ENCODE data around the gene CFAP65. TPM values are rescaled to one million over a fixed set of nuclear protein-coding genes. Genes with fewer than 3 reads are reported as not detected.

Gene CFAP65
- total RNA-seq, 4 donors from 2014 or later, result under 0.01 to 1.3 (median 0.78) TPM; not detected in 1

- H3K36me3 ChIP-seq, result no peaks in the 10 kb centered on the region
- intact Hi-C loops (cut with DNase I), result no loop called here
- H3K4me1 ChIP-seq, result peaks cover 0 to 22% of the 10 kb centered on the region in 2 donors
- WGBS, 2 donors, result 6 to 17% methylated on average over 4 of the region's 4 CpGs
- no peak overlapping the region for H3K4me3 ChIP-seq (replicated peaks in 1 of 3)
- TF ChIP-seq POLR2A (IDR thresholded peaks at IDR 0.05), result no peak
- no peak for TF ChIP-seq CTCF (IDR thresholded peaks at IDR 0.05)
- H3K9me3 ChIP-seq, result no peaks in the 10 kb centered on the region
- peaks cover 43% of the 10 kb centered on the region for H3K27me3 ChIP-seq
- no peak for DNase-seq
- no peak overlapping the region for H3K27ac ChIP-seq
These were observed 80.1 kb downstream of the CFAP65 start for GRCh38 chr2:218961229-218961628.

GRCh38 chr2:218960309-218961165, 80.8 kb downstream of the CFAP65 start:
- no peaks in the 10 kb centered on the region for H3K9me3 ChIP-seq
- intact Hi-C loops (cut with DNase I), result no loop called here
- WGBS, 2 donors, result 2 to 5% methylated on average over 40 to 60 of the region's 87 CpGs
- no peak for TF ChIP-seq CTCF (IDR thresholded peaks at IDR 0.05)
- TF ChIP-seq POLR2A (IDR thresholded peaks at IDR 0.05), result no peak
- DNase-seq, result no peak
- no peaks in the 10 kb centered on the region for H3K36me3 ChIP-seq
- no peak overlapping the region for H3K4me3 ChIP-seq (replicated peaks in 1 of 3)
- no peak overlapping the region for H3K27ac ChIP-seq
- peaks cover 43% of the 10 kb centered on the region for H3K27me3 ChIP-seq
- peaks cover 0 to 22% of the 10 kb centered on the region in 2 donors for H3K4me1 ChIP-seq

GRCh38 chr2:218959761-218960308, 81.5 kb downstream of the CFAP65 start:
- Histone ChIP-seq H3K9me3 (no peaks in the 10 kb centered on the region), H3K27ac (no peak overlapping the region), H3K27me3 (peaks cover 43% of the 10 kb centered on the region), H3K4me1 (peaks cover 0 to 22% of the 10 kb centered on the region in 2 donors), H3K36me3 (no peaks in the 10 kb centered on the region), H3K4me3 (replicated peaks in 1 of 3) (peak overlapping the region in 1 of 3 donors; percentile 26)
- TF ChIP-seq CTCF (IDR thresholded peaks at IDR 0.05) (no peak), POLR2A (IDR thresholded peaks at IDR 0.05) (no peak)
- WGBS, 2 donors, result 1% methylated on average over 15 to 21 of the region's 67 CpGs
- no peak for DNase-seq
- intact Hi-C loops (cut with DNase I), result no loop called here

GRCh38 chr2:218959141-218959731, 82.1 kb downstream of the CFAP65 start, which contains the start of gene CDK5R2:
CDK5R2 (plus strand) TSS chr2:218959666; CDS start chr2:218959821, 155 bp downstream.
- Histone ChIP-seq H3K27ac (no peak within 1 kb of the TSS), H3K36me3 (no peaks in the 10 kb centered on the region), H3K27me3 (peaks cover 43% of the 10 kb centered on the region), H3K9me3 (no peaks in the 10 kb centered on the region), H3K4me1 (peaks cover 0 to 22% of the 10 kb centered on the region in 2 donors), H3K4me3 (replicated peaks in 1 of 3) (peak within 1 kb of the TSS in 1 of 3 donors; percentile 26)
- TF ChIP-seq POLR2A (IDR thresholded peaks at IDR 0.05), result no peak
- TF ChIP-seq CTCF (IDR thresholded peaks at IDR 0.05), result no peak
- DNase-seq, result peak; percentile 48 to 52
- WGBS, 2 donors, result 2 to 4% methylated on average over 12 to 28 of the region's 37 CpGs
- intact Hi-C loops (cut with DNase I), result no loop called here
